ENCODE results near the gene CBX1.

CBX1 gene

GRCh38 chr17:48101012-48101720 is at the start of gene CBX1:
TSS of gene CBX1 (minus strand) at chr17:48101478. CDS start at chr17:48077004, 24,474 bp downstream.
- DNase-seq: peak; percentile 95

GRCh38 chr17:48150597-48151001 is 49.3 kb upstream of the CBX1 start:
- DNase-seq: no peak

GRCh38 chr17:48149787-48150463 is 48.6 kb upstream of the CBX1 start:
- DNase-seq: no peak

GRCh38 chr17:48148854-48149786 is 47.8 kb upstream of the CBX1 start:
- no peak for DNase-seq

- DNase-seq: no peak
Measured at GRCh38 chr17:48148029-48148770, 46.9 kb upstream of the CBX1 start.

- no peak for DNase-seq
Measured at GRCh38 chr17:48144976-48145798, 43.9 kb upstream of the CBX1 start.

- no peak for DNase-seq
Measured at GRCh38 chr17:48144231-48144630, 43.0 kb upstream of the CBX1 start.

GRCh38 chr17:48143629-48144028 is 42.4 kb upstream of the CBX1 start:
- no peak for DNase-seq

- no peak for DNase-seq
Measured at GRCh38 chr17:48139944-48140343, 38.7 kb upstream of the CBX1 start.

GRCh38 chr17:48137656-48138055 is 36.4 kb upstream of the CBX1 start:
- DNase-seq: no peak

- DNase-seq: no peak
Measured at GRCh38 chr17:48134912-48135480, 33.7 kb upstream of the CBX1 start.

- DNase-seq: no peak
Measured at GRCh38 chr17:48132385-48132784, 31.1 kb upstream of the CBX1 start.

- peak; percentile 62 for DNase-seq
Measured at GRCh38 chr17:48131216-48131824, 30.0 kb upstream of the CBX1 start.

GRCh38 chr17:48129981-48130380 is 28.7 kb upstream of the CBX1 start:
- no peak for DNase-seq

GRCh38 chr17:48128400-48128799 is 27.1 kb upstream of the CBX1 start:
- DNase-seq: no peak

- DNase-seq: no peak
Measured at GRCh38 chr17:48127371-48128051, 26.2 kb upstream of the CBX1 start.

GRCh38 chr17:48126532-48126850 is 25.2 kb upstream of the CBX1 start:
- DNase-seq: no peak

GRCh38 chr17:48125829-48126531 is 24.7 kb upstream of the CBX1 start:
- DNase-seq: no peak

GRCh38 chr17:48123776-48124388 is 22.6 kb upstream of the CBX1 start:
- no peak for DNase-seq

Measured in stimulated activated CD8-positive, alpha-beta memory T cell treated with anti-CD3 and anti-CD28 coated beads, Interleukin-4, amount 100 ng/mL, for 48 hours (primary cell).